GM11168 (cell line): ENCODE results near the gene GATAD2A.
"Not testable (repeated sequence)": the region's sequence is repeated elsewhere in the genome, so short reads cannot be mapped to it uniquely, and the experiment has no call there.

Experiments used
- in situ Hi-C: fragments of 300-500 bp; cut with MboI; formaldehyde crosslinking; loops from one replicate; pipeline ENCODE4 v1.12.0; 2022; ENCODE audit warnings: low sequenced_read_pairs; ENCODE audit not compliant: unreplicated experiment

GATAD2A gene

DNA sequence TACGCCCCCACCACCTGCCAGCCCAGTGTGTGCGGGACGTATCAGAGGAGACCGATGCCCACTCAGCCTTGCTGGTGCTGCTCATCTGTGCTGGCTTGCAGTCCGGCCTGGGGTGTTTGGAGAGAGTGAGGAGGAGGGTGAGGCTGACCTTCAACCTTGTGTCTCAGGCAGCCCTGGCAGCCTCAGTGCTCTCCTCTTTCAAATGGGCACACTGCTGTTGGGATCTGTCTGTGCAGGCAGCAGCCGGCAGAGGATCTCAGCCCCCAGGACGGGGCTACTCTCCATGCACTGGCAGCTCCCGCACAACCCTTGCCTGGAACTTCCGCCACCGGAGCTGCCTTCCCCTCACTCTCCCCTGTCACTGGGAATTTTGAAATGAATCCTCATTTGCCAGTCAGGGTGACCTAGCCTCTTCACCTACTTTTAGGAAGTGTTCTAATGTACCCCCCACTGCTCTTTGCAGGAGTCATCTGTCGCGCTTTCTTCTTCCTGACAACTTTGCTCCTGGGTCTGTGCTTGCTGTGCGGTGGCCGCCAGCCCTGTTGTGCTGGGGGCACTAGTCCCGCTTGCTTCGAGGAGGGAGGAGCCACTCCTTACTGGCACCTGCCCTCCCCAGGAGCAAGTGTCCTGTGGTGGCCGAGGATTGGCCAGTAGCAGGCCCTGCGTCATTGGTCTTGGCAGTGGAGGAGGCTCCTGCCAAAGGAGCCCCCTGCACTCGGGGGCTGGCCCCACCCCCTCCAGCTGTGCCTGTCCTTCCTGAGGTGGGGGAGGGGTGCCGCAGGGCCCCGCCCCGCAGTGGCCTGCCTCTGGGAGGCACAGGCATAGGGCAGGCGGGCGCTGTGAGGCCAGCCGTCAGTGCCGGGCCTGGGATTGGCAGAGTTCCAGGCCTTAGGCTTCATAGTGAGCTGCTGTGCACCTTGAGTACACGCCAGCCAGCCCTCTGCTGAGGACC, 56.5 kb downstream of the GATAD2A start:
- in situ Hi-C loops = no loop called here

DNA sequence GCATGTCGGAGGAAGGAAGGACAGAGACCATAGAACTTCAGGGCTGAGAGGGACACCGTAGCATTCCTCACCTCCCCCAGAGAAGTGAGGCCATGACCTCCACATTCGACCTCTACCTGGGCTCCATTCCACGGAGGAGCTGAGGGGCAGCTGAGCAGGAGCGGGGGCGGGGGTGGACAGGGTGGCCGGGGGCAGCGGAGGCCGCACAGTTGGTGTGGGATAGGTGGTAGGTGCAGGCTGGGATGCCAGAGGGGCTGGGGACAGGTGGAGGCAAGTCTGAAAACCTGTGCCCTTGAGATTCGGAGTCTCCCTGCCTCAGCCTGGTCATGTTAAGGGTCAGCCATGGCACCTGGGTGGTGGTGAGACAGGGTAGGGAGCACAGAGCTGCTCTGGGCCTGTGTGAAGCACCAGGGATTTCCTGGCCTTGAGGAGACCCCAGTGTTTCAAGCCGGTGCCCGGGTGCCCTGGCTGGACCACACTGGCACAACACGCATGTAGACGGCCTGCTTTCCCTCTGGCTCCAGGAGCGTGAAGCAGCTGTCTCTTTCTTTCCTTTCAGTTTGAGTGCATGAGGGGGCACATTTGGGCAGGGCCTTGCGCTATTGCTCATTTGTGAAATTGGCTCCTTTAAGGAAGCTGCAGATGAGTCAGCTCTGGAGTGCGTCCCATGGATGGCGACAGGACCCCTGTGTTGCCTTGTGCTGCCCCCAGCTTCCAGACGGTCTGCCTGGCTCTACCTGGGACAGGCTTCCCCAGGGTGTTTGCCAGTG, 58.1 kb downstream of the GATAD2A start:
- in situ Hi-C loops = no loop called here

DNA sequence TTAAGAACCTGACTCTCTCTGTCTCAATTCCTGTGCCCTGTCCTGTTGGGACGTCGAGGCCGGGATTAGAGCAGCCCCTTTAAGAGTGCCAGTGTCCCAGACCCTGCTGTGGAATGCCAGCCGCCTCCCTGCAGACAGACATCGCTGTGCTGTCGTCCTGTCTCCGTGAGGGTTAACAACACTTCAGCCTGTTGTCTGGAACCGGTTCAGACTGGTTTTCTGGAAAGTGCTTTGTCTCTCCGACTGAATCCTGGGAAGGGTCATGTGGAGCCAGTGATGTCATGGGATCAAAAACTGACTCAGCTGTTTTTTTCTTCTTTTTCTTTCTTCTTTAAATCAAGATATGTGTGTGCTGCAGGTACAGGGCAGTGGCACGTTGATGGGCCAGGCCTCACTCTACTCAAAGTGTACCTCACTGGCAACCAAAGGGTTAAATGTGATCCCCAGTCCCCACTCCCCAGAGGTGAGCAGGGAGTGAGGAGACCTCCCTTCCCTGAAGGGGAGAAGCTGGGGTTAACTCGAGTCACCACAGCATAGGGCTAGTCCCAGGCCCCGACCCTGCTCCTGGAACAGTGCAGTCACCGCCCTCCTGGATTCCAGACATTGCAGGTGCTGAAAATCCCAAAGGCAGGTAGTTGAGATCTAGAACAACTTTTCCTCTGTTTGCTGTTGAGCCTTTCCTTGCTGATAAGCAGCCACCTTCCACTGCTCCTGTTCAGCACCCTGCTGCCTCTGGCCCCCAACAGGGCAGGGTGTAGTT, 59.0 kb downstream of the GATAD2A start:
- in situ Hi-C loops = no loop called here

DNA sequence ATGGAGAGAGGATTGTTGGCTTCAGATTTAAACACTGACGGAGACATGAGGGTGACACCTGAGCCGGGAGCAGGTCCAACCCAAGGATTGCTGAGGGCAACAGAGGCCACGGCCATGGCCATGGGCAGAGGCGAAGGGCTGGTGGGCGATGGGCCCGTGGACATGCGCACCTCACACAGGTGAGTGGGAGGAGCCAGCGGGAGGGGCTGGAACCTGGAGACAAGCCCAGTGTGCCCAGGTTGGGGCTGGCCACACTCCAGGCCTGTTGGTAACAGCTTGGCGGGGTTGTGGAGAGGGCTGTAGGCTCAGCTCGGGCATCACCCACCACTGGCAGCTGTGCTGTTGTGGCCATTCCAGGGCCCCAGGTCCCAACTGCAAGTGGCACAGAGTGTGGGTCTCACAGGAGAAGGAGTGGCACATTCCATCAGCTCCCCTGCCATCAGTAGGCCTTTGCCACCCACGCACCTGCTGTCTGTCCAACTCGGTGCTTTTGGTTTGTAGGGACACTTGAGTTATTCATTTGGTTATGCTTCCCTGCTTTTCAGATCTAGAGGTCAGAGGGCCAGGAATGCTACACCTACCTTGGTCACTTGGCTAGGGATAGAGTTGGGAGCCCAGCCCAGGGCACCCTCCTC, 60.1 kb downstream of the GATAD2A start:
- in situ Hi-C loops = no loop called here

DNA sequence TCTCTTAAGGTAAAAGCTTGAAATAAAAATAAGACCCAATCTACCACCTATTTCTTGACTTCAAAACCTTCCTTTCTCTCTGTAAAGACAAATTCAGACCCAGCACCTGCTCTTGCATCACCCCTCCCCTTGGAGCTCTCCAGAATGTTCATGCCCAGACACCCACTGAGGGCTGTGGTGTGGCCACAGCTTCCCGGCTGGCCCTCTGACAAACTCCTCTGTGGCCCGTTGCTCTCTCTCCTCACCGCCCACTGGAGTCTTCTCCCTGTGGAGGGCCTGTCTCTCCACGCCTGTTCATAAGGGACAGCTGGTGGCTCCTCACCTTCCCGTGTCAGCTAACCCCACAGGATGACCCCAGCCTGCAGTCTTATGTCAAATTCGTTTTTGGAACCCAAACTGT, 60.7 kb downstream of the GATAD2A start:
- in situ Hi-C loops = no loop called here

DNA sequence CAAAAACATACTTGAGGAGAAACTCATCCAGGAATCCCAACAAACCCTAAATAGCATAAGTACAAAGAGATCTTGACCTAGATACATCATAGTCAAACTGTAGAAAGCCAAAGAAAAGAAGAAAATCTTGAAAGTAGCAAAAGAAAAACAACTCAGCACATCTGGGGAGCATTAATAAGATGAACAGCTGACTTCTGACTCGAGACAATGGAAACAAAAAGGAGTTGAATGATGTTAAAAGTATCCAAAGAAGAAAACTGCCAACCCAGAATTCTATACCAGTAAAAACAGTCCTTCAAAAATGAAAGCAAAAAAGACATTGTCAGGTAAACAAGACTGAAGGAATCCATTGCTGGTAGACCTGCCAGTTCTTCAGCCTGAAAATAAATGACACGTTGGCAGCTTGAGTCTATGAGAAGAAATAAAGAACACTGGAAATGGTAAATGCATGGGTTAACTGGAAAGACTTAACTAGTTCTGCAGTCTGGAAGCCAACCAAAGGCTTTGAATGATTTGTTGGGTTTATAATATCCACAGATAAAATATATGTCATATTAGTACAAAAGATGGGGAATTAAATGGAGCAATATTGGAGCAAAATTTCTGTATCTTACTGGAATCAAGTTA, 63.1 kb downstream of the GATAD2A start:
- in situ Hi-C loops = no loop called here

DNA sequence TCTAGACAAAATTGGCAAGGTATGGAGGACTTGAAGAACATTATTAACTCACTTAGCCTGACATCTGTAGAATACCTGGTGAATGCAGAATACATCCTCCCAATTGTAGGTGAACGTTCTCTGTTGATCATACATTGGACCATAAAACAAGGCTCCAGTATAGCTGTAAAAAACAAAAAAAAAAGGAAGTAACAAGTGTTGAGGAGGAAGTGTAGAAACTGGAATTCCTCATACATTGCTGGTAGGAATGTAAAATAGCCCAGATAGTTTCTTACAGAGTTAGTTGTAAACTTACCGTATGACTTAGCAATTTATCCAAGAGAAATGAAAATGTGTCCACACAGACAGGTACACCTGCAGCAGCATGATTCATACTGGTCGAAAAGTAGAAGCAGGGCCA, 65.1 kb downstream of the GATAD2A start:
- in situ Hi-C loops = no loop called here

DNA sequence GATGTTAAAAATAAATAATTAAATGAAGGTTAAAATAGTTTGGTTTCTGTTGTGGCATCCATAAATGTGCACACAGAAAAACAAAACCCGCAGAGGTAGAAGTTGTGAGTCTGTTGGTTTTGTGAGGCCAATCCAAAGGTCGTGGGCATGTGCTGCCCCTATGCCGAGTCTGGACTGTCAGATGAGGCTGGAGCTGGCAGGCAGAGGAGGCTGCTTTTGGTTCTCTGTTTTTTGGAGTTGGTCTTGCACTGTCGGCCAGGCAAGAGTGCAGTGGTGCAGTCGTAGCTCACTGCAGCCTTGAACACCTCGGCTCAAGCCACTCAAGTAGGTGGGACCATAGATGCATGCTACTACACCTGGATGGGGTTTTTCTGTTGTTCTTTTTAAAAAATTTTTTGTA, 66.2 kb downstream of the GATAD2A start:
- in situ Hi-C loops = no loop called here

DNA sequence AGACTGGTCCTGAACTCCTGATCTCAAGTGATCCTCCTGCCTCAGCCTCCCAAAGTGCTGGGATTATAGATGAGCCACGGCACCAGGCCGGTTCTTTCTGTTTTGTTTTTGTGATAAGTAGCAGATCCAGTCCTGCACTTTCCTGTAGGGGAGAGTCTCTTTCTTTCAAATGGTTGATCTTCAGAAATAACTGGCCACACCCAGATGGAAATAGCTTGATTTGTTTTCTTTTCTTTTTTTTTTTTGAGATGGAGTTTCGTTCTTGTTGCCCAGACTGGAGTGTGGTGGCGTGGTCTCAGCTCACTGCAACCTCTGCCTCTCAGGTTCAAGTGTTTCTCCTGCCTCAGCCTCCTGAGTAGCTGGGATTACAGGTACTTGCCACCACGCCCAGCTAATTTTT, 66.6 kb downstream of the GATAD2A start:
- in situ Hi-C loops = not testable (repeated sequence)

DNA sequence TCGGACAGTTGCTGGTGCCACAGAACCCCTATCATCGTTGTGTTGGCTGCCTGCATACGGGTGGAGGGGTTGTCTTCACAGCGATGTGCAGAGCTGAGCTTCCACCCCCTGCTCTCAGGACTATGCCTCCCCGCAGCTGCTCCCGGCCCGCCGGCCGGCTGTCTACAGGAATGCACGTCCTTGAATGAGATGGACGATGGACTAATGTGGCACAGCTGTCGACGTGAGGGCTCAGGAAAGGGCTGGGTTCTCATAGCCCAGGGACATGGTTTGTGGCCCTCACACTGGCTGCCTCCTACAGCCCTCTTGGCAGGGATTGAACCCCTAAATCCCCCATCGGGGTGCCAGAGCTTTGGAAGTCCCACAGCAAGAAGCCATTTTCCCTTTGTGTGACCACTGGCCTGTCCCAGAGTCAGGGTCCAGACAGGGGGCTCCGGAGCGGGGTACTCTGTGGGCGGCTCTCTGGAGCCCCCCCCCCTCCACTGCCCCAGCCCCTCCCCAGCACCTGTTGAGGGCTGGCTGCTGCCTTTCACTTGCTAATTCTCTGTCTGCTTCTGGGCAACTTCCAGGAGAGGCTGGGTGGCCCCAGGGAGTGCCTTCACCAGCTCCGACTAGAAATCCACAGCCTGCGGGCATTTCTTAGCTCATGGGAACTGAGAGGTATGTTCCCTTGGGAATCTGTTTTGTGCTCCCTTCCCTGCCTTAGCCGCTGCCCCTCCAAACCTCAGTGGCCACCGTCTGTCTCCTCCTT, 69.7 kb downstream of the GATAD2A start:
- in situ Hi-C loops = loop anchor here (5.0 kb wide), 1 partner anchor 58 kb away; no protein-coding TSS in a partner anchor

DNA sequence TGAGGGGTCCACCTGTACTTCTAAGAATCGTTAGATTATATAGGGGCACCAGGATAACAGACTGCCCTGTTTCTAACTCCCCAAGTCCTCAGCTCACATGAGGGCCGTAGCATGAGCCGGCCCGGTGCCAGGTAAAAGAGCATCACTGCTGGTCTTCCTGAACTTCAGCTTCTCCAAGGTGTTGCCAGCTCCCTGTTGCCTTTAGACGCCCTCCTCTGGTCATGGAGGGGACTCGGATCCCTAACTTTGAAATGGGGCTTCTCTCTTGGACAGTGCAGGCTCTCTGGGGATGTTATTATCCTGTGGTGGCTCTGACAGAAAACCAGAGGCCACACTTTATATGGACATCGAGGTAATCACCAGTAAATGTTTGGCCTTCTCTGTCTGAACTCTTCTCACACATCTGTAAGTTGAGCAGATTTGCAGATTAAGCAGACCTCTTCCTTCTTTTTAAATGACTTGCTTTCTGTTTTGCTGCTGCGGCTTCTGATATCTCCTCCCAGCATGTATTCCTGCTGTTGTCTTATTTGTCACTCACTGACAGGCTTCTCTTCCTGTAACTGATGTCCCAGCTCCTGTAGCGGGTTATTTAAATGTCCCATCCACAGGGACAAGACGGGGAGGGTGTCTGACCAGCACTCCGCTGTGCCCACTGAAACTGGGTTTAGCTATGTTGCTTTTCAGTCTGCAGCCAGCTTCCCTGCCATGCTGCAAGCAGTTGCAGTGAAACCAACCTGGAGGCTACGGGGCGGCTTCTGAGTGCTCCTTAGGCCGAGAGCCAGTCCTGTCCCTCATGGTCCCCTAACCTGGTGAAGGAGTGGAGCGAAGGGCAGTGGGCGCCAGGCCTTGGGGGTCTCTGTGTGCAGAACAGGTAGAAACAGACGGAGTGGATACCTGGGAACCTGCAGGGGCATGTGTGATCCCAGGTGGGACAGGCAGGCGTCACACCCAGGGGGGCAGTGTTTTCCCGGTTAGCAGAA, 70.7 kb downstream of the GATAD2A start:
- in situ Hi-C loops = loop anchor here (5.0 kb wide), 1 partner anchor 59 kb away; no protein-coding TSS in a partner anchor

DNA sequence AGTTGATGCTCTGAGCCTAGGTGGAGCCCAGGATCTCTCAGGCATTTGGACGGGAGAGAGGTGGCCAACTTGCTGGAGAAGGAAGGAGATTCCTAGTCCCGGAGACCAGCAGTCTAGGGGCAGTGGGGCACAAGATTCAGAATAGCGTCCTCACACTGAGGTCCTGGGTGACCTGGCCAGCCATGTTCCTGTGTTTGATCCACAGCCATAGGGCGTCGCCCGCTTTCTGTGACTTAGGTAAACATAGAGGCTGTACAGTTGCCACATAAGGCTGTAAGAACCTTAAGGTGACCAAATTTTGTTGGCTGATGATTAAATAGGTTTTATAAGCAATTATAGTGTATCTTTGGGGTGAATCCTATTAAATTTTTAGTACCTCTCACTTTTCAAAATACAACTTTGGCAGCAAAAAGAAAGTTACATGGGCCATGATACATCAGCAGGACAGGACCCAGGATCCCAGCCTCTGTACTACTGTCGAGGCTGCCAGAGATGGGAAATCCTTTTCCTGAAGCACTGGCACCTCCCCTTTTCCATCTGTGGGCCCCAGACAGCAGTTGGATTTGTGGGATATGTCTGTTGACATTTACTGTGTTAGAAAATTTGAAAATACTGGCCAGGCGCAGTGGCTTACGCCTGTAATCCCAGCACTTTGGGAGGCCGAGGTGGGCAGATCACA, 72.4 kb downstream of the GATAD2A start:
- in situ Hi-C loops = loop anchor here (5.0 kb wide), 1 partner anchor 61 kb away; no protein-coding TSS in a partner anchor

DNA sequence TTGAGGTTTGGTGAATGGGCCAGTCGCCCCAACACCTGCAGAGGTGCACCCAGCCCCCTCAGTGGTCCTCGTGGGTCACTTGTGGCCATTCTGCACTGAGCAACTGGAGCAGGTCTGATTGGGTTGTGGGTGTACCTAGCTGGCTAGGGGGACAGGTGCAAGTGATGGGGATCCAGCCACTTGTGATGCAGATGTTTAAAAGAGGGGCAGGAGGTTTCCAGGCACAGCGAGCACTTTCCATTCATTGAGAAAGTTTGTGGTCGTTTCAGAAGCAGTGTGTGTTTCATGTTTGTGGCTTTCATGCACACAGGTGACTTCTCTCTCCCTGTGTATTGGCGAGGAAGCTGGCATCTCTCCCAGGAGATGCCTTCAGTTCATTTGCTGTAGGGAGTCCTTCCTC, 75.2 kb downstream of the GATAD2A start:
- in situ Hi-C loops = no loop called here

DNA sequence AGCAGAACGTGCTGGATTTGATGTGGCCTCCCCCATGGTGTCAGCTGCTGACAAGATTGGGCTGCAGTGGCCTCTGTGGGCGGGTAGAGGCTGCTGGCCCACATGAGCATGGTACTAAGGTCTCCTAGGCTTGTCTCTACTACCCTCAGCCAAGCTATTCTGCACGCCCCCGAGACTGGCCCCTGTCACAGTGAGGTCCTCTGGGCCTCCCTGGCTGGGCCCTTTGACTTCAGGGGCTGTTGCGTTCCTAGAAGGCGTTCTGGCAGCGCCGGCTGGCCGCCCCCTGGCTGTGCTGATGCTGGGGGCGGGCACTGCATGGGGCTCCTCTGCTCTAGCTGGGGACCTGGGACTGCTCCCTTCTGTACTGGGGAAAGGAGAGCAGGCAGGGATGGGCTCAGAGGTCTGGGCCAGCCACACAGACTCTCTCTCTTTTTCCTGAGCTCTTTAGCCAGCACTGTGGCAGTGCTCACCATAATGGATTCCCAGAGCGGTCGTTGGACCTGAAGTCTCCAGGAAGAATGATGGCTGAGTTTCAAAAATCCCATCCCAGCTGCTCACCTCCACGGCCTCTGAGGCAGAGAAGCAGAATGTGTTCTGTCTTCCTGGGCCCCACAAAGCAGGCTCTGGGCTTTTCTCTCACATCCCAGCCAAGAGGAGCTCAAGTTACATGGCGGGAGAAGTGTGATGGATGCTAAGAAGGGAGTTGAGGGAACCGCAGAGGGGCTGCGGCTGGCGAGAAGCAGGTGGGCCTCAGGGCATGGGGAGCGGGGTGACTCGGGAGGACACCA, 77.5 kb downstream of the GATAD2A start:
- in situ Hi-C loops = no loop called here

DNA sequence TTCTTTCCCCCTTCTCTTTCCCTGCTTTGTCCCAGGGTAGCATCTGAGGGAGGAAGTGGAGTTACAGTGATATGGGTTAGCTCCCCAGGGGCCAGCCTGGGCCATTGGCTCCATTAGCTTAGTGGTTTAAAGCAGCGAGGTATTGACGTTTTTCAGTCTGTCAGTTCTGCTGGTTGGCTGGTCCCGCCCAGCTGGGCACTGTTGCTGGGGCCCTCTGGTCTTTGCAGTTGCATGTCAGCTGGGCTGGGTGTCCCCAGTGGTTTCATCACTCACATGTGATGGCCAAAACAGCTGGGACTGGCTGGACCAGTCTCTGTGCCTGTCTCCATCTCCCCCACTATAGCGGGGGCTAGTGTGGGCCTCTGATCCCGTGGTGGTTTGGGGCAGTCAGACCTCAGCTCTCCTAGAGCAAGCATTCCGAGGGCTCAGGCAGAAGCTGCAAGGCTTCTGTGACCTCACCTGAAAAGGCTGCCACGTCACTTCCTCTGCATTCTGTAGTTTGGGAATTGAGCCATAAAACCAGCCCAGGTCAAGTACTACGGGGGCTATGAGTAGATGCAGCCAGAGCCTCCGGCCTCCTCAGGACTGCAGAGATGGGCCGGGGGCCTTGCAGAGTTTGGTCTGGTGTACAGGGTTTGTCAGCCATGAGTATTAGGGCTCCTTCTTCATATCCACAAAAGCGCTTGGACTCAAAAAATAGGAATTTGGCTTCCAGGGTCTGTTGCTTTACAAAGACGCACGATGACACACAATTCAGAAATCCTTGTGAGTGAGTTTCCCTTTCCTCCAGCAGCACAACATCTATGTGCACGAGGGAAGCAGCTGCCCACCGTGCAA, 79.9 kb downstream of the GATAD2A start:
- in situ Hi-C loops = no loop called here

DNA sequence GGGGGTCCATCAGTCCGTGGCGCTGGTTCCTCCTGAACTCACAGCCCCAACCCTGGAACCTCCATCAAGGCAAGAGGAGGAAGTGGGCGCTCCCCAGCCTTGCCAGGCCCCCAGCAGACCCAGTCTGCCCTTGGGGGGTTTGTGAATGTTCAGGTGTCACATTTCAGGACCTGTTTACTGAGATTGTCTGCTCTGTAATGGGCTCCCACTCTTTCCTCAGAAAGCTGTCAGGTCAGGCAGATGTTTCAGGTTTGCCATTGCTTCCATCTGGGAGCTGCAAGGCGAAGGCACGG, 80.5 kb downstream of the GATAD2A start:
- in situ Hi-C loops = no loop called here
